Activated CD4-positive, alpha-beta T cell treated with anti-CD3 and anti-CD28 coated beads, Interleukin-2, amount 50 U/mL, for 4 hours (primary cell): ENCODE data around the gene TAOK2.
"Not testable (repeated sequence)": the region's sequence is repeated elsewhere in the genome, so short reads cannot be mapped to it uniquely, and the experiment has no call there.

Experiments used
- DNase-seq, 2 experiments: peaks; one replicate each; pipeline ENCODE4 v3.0.0-alpha.2; 2020

Gene TAOK2

DNA sequence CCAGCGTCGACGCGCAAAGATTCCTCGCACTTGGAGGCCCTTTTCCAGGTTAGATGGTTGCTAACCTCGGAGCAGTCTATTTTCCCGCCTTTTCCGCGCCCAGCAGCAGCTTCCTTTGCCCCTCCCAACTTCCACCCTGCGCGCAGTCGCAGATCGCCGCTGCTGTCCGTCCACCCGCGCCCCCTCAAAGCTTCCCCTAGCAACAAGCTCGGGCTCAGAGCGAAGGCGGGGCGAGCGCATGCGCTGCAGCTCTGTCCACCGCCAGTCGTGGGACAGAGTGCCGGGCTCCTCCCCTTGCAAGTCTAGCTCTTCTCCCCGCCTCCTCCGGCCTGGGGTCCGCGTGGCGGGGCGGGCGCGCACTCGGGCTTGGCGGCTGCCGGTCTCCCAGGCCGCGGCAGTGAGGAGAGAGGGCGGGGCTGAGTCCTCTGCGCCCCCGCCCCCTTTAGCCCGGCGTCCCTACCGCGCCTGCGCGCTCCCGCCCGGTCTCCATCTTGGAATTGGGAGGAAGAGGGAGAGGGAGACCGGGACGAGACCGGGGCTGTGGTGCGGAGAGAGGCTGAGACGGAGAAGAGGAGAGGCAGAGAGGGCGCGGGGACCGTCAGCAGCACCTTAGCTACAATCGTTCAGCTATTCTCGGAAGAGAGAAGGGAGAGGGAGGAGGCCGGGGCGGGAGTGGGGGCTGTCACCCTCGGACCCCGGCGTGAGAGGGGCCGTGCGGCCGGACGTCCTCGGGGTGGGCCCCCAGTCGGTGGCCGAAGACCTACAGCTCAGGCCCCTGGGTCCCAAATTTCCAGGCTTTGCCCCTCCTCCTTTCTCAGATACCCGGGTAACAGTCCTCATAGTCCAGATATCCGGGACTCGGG, at the start of gene TAOK2:
TAOK2 (plus strand) TSS at position 485 of the 863 bp plus-strand sequence. CDS start 3,905 bp downstream, outside the sequence.
- peak; percentile 82 to 86 for DNase-seq

DNA sequence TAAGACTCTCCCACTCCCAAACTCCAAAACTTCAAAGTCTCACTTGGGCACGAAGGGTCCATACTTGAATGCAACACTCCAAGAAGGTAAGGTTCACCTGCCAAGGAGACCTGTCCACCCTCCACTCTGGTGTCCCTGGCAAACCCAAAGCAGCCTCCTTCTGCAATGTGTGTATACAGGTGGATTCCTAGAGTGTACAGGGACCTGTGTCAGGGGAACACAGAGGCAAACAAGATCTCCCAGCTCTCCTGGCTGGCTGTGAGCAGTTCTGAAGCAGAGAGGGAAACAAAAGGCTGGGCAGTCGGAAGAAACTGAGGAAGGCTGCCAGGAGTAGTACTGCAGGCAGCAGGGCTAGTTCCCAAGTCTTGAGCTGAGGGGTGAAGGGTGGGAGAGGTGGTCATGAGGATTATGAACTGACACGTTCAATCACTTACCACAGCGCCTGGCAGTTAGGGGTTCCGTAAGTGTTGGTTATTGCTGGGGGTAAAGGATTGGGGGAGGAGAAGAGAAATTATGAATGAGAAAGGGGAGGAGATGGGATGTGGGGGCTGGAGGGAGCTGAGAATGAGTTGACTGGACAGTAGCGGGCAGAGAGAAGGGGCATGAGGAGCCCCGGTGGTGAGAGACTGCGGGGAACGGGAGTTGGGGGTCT, 48.4 kb upstream of the TAOK2 start:
- DNase-seq: no peak

DNA sequence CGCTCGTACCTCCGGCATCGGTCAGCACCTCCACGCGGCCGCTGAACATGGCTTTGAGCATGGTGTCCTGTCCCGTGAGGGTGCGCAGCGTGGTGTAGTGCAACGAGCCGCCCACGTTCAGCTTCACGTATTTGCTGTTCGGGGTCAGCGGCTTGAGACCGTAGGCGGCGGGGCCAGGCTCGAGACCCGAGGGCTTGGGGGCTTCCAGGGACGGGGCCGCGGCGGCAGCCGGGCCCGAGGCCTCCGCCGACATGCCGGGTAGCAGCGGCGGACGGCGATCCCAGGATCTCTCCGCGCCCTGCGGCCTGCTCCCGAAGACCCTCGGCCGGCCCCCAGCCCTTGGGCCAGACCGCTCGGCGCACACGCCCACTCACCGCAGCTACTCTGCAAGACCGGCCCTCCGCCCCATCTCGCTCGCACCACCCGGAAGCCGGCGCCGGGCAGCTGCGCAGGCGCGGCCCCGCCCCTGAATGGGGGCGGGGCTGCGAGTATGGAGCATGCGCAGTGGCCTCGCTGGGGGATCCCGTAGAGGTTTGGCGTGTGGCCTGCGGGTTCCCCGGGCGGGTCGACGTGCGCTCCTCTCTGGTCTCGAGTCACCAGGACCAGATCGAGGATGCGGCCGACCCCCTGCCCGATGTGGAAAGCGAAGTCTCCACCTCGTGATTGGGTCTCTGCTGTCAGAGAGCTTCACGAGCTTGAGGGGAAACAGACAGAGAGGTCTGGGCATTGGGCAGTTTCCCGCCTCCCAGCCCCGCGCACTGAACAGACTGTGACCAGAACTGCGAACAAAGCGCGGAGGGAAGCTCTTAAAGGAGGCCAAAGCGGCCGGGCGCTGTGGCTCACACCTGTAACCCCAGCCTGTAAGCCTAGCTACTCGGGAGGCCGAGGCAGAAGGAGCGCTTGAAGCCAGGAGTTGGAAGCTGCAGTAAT, 47.6 kb upstream of the TAOK2 start, which contains the start of gene KCTD13:
KCTD13 (minus strand) TSS at position 446 of the 930 bp plus-strand sequence; CDS start at position 253, 193 bp downstream.
- DNase-seq: peak; percentile 76 to 78

DNA sequence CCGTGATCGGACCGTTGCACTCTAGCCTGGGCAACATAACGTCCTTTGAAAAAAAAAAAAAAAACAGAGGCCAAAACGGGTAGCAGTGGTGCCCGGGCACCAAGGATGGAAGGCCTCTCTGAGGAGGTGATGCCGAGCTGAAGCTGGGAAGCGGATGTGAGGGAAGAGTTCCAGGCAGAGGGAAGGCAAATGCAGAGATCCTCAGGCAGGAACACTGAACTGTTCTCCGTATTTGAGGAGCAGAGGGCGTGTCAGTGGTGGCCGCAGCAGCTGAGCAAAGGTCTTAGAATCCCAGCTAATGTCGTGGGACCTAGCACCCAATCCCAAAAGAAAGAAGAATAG, 47.0 kb upstream of the TAOK2 start:
- DNase-seq: no peak

DNA sequence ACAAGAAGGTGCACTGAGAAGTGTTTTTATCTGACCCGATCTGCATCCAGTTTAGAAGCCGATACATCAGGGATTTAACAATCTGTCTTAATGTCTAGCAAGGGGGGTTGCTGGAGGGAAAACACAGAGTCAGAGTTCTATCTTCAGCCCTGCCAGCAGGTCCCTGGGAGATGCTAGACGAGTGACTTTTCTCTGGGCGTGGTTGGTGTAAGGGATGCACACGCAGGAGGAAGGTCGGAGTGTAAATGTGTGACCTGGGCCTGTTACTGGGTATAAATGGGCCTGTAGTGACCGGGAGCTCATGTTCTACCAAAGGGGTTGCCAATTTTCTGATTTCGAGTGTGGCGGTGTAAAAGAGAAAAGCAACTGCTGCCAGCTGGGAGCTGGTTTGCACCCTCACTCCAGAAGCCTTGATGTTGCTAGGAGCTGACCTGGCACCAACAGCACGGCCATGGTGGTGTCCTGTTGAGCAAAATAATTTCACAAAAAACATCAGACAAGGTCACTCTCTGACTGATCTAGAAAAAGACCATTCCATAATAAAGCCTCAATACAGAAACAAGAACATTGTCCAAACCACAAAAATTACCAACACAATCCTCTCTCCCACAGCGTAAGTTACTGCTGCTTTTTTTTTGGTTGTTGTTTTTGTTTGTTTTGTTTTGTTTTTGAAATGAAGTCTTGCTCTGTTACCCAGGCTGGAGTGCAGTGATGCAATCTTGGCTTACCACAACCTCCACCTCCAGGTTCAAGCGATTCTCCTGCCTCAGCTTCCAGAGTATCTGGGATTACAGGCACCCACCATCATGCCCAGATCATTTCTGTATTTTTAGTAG, 46.4 kb upstream of the TAOK2 start:
- DNase-seq: no peak

DNA sequence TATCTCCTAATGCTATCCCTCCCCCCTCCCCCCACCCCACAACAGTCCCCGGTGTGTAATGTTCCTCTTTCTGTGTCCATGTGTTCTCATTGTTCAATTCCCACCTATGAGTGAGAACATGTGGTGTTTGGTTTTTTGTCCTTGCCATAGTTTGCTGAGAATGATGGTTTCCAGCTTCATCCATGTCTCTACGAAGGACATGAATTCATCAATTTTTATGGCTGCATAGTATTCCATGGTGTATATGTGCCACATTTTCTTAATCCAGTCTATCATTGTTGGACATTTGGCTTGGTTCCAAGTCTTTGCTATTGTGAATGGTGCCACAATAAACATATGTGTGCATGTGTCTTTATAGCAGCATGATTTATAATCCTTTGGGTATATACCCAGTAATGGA, 41.9 kb upstream of the TAOK2 start:
- DNase-seq: not testable (repeated sequence)

DNA sequence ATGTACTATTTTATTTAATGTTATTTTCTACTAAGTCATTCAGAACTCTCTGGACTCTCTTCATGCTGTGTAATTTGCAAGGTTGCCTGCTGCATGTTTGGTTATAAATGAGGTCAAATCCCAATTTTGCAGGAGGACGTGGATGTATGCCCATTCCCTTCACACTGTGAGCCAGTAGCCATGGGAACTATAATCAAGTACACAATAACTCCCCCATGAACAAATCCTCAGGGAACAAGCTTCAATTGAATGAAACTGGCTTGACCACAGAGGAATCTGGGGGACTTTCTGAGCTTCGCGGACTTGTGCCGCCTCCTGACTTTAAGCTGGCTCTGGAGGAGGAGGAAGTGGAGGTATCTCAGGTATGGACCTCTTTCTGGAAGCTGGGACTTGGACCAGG, 33.0 kb upstream of the TAOK2 start:
- no peak for DNase-seq

DNA sequence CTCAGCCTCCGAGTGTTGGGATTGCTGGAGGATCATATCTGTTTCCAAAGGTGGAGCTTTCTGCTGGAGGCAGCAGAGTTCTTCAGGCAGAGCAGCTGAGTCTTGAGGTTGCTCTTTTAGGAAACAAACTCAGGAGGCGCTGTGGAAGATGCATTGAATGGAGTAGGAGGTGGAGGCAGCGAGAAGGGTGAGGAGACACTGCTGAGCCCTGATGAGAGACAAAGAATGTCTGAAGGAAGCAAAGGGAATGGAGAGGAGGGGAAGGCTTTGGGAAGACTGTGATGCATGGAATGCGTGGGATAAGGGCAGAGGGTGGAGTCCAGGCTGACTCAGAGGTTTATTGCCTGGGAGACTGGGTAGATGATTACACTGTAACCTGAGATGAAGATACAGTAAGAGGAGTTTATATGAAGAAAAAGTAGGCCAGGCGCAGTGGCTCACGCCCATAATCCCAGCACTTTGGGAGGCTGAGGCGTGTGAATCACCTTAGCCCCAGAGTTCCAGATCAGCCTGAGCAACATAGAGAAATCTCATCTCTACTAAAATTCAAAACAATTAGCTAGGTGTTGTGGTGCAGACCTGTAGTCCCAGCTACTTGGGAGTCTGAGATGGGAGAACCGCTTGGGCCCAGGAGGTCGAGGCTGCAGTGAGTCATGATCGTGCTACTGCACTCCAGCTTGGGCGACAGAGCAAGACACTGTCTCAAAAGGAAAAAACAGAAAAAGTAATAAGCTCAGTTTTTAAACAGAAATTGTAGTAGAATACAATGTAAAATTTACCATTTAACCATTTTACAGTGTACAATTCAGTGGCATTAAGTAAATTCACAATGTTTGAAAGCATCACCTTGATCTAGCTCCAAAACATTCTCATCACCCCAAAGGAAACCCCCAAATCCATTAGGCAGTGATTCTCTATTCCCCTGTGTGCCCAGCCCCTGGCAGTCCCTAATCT, 29.5 kb upstream of the TAOK2 start:
- no peak for DNase-seq

DNA sequence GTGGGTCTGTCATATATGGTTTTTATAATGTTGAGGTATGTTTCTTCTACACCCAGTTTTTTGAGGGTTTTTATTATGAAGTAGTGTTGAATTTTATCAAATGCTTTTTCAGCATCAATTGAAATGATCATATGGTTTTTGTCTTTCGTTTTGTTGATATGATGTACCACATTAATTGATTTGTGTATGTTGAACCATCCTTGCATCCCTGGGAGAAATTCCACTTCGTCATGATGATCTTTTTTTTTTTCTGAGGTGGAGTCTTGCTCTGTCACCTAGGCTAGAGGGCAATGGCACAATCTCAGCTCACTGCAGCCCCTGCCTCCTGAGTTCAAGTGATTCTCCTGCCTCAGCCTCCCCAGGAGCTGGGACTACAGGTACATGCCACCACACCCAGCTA, 25.8 kb upstream of the TAOK2 start:
- no peak for DNase-seq

DNA sequence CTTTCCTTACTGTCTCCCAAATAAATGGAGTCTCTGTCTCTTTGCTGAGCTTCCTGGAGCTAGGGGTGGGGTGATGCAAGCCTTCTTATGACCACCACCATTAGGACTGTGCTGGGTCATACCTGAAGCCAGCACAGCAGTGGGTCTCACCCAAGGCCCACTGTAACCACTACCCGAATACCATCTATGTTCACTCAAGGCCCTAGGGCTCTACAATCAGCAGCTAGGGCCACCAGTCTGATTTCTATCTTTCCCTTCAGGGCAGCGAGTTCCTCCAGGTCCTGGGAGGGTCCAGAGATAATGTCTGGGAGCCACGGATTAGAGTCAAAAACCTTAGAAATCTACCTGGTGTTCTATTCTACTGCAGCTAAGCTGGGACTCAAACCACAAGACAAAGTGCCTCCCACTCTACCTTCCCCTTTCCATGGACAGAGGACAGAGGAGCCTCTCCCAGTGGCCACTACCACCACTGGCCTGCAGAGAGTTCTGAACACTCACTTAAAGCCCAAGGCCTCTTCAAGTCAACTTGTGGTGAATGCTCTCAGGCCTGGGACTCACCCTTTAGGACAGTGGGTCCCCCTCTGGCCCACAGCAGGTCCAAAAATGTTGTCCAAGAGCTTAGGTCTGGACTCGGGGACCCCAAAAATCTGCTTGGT, 22.7 kb upstream of the TAOK2 start:
- DNase-seq: no peak

DNA sequence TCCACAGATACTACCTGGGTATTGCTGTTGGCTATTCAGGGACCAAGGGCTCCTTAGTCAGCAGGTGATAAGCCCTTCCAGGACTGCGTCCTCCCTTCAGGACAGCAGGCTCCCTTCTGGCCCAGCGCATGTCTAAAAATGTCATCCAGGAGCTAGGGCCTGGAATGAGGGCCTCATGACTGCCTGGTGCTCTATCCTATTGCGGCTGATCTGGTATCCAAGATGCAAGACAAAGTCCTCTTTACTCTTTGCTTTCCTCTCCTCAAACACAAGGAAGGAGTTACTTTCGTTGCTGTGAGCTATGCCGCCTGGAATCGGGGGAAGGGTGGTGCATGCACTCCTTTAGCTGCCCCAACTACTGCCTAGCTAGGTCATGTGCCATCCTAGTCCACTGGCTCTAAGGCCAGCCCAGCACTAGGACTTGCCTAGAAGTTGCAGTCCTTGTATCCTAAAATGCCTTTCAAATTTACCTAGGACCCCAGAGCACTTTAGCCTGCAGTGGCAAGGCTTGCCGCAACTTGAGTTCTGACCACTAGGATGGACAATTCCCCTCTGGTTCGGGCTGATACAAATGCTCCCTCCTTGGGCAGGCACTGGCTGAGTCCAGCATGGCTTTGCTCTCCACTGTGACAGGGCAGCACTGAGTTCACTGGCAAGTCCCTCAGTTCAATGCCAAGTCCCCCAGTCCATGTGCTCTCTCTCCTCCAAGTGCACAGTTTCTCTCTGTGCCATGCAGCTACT, 21.9 kb upstream of the TAOK2 start:
- no peak for DNase-seq

DNA sequence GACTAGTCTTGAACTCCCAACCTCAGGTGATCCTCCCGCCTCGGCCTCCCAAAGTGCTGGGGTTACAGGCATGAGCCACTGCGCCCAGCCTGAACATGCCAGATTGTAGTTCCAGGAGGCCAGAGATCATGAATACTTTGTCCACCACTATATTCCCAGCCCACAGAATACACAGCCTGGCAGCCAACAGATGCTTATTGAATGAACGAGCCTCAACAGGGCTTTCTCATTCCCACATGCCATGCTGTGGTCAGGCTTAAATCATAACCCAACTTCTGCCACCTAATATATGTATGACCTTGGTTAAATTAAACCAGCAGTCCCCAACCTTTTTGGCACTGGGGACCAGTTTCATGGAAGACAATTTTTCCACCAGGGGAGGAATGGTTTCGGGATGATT, 14.9 kb upstream of the TAOK2 start:
- DNase-seq: no peak

DNA sequence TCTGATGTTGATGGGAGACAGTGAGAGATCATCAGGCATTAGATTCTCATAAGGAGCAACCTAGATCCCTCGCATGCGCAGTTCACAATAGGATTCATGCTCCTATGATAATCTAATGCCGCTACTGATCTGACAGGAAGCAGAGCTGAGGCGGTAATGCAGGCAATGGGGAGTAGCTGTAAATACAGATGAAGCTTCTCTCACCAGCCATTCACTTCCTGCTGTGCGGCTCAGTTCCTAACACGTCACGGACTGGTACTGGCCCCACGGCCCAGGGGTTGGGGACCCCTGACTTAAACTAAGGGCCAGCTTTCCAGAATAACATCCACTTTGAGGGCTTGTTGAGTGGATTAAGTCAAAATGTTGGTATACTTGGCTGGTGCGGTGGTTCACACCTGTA, 14.4 kb upstream of the TAOK2 start:
- no peak for DNase-seq

DNA sequence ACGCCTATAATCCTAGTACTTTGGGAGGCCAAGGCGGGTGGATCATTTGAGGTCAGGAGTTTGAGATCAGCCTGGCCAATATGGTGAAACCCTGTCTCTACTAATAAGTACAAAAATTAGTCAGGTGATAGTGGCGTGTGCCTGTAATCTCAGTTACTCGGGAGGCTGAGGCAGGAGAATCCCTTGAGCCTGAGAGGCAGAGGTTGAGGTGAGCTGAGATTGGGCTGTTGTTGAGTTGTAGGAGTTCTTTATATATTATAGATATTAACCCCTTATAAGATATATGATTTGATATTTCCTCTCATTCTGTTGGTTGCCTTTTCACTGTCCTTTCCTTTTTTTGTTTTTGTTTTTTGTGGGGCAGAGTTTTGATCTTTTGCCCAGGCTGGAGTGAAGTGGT, 13.8 kb upstream of the TAOK2 start:
- DNase-seq: not testable (repeated sequence)

DNA sequence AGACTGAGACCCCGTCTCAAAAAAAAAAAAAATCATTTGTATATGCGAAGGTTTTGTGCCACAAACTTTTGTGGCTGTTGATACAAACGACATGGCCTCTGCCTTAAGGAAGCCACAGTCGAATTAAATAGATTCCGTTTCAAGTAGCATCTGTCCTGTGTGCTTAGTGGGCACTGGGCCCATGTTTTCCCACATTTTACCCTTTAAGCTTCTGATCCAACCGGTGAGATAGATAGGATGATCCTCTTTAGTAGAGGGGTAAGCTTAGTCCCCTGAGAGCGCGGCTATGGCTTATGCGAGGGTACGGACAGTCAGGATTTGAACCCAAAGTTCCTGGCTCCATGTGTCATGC, 12.6 kb upstream of the TAOK2 start:
- DNase-seq: no peak

DNA sequence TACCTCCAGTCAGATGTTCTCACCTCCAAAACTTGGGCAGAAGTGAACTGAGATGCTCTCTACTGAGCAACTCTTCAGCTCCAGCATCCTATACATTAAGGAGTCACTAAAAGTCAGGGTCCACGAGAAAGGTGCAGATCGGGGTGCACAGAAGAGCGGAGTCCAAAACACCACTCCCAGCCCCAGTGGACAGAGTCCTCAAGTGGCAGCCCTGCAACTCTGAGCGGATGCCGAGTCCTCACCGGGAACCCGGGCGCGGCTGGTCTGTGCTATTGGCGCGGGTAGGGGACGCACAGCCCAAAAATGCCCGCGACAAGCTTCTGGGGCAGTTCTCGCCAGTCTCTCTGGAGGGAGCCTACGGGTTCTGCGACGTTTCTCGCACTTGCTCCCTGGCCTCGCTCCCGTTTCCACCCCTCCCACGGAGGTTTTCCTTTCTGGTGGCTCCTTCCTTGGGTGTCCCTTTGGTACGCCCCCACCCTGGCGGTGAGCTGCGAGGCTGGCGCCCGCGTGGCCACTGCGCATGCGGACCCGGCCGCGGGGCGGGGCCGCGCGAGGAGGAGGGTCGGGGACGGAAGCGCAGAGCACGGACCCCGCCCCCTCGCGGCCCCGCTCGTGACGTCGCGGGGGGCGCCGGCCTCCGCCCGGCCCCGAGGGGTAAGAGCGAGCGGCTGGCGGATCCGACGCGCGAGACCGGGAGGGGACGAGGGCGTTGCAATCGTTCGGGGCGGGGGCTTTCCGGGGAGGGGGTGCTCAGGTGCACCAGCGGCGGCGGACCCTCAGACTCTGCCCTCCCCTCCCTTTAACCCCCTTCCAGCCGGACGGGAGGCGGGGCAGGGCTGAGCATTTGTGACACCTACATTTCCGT, 12.0 kb upstream of the TAOK2 start, which contains the start of gene TMEM219:
TMEM219 (plus strand) TSS at position 601 of the 865 bp plus-strand sequence. CDS start 1,065 bp downstream, outside the sequence.
- DNase-seq: peak; percentile 86 to 87

DNA sequence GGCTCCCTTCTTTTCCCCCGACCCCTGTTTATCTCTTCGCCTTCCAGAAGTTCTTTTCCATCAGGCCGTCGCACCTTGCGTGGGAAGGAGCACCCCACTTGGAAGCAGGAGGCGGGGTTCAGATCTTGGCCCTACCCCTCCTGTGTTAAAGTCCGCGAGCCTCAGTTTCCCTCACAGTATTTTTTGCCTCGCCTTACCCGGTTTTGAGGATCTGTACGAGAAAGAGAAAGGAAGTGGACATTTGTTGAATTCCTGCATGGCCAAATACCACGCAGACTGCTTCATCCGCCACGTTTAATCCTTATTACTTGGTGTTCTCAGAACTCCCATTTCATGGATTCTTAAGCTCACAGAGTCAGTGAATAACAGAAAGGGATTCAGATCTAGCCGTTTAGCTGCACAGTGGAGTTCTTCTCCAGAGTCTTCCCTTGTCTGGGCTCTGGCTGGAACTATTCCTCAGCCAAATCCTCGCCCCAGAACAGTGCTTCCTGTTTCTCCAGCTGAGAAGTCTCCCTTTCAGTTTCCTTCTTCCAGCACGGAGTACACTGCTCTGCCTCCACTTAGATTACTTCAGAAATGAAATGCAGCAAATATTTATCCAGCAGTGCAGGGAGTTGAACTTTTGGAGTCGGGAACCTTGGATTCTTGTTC, 11.2 kb upstream of the TAOK2 start:
- no peak for DNase-seq
